Measurements from ENCODE around the gene HRNR.
"Not testable (repeated sequence)": the region's sequence is repeated elsewhere in the genome, so short reads cannot be mapped to it uniquely, and the experiment has no call there.

- TF ChIP-seq CTCF, POLR2A (IDR thresholded peaks at IDR 0.05): not testable (repeated sequence)
Measured at GRCh38 chr1:152256394-152256793, 32.4 kb upstream of the HRNR start.
